ENCODE results near the gene MED31.

DNA sequence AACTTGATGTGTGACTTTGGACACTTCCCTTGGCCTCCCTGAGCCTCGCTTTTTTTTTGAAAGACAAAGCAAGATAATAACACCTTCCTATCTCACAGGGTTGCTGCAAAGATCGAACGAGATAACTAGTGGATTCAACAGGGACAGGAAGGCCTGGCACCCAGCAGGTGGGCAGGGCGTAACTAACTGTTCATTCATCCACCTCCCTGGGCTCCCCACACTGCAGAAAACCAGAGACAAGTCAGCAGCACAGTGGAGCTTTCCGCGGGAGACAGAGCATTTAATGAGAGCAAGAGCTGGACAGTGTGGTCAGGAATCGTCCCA lies 33.0 kb upstream of the MED31 start:
- TF ChIP-seq, protein P1, sequence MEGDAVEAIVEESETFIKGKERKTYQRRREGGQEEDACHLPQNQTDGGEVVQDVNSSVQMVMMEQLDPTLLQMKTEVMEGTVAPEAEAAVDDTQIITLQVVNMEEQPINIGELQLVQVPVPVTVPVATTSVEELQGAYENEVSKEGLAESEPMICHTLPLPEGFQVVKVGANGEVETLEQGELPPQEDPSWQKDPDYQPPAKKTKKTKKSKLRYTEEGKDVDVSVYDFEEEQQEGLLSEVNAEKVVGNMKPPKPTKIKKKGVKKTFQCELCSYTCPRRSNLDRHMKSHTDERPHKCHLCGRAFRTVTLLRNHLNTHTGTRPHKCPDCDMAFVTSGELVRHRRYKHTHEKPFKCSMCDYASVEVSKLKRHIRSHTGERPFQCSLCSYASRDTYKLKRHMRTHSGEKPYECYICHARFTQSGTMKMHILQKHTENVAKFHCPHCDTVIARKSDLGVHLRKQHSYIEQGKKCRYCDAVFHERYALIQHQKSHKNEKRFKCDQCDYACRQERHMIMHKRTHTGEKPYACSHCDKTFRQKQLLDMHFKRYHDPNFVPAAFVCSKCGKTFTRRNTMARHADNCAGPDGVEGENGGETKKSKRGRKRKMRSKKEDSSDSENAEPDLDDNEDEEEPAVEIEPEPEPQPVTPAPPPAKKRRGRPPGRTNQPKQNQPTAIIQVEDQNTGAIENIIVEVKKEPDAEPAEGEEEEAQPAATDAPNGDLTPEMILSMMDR (IDR thresholded peaks at IDR 0.05) = no peak
- TF ChIP-seq POLR2A (IDR thresholded peaks at IDR 0.05) (no peak), POLR2AphosphoS5 (IDR thresholded peaks at IDR 0.05) (no peak)
